SK-N-SH (cell line): ENCODE measurements around the gene GPX1. TPM values are rescaled to one million over a fixed set of nuclear protein-coding genes. Genes with fewer than 3 reads are reported as not detected.

Experiments
- CTCF ChIA-PET: fragments of 300-600, 350-600 bp; formaldehyde crosslinking; extraction: SDS; loops from one replicate; lab custom pipeline; 2021; lab: Yijun Ruan, JAX
- POLR2A ChIA-PET: fragments of 350-600 bp; sonication (Branson Sonifier 250); formaldehyde crosslinking; extraction: SDS; loops from one replicate; lab custom pipeline; 2020; ENCODE audit warnings: antibody characterized with exemption, inconsistent platforms; lab: Yijun Ruan, JAX
- DNase-seq: peaks from one replicate; pipeline ENCODE4 v3.0.0; 2012
- H2AFZ ChIP-seq: fragments of 200-600 bp; sonication (generic); 2 replicates; pipeline ENCODE4 v1.8.1; 2016; ENCODE audit warnings: antibody characterized with exemption, mild to moderate bottlenecking, low read depth
- H3F3A ChIP-seq: fragments of 200-600 bp; sonication (generic); replicated peaks from 2 replicates; pipeline ENCODE3; 2016; ENCODE audit warnings: antibody characterized with exemption, mild to moderate bottlenecking; ENCODE audit not compliant: insufficient read depth
- H3K27ac ChIP-seq, 2 experiments: fragments of 200-500 bp in 1 of 2; fragments of 200-600 bp in 1 of 2; sonication (Bioruptor generic) in 1 of 2; sonication (generic), shearing (Covaris generic) in 1 of 2; 2 replicates each; pipeline versions ENCODE4 v1.5.1 to v1.6.1; 2014 to 2016; ENCODE audit warnings: low read depth in 2 of 2, inconsistent platforms in 1 of 2, low read length in 1 of 2, mild to moderate bottlenecking in 1 of 2, mixed read lengths in 1 of 2
- H3K27me3 ChIP-seq: fragments of 200-600 bp; sonication (generic), shearing (Covaris generic); 2 replicates; pipeline ENCODE4 v1.6.1; 2016; ENCODE audit warnings: mixed run types; ENCODE audit not compliant: insufficient read depth
- H3K36me3 ChIP-seq, 2 experiments: fragments of 200-500 bp in 1 of 2; fragments of 200-600 bp in 1 of 2; sonication (Bioruptor generic) in 1 of 2; sonication (generic) in 1 of 2; replicated peaks in 1 of 2; 2 replicates each; pipeline versions ENCODE3 to v1.5.1; 2014 to 2016; ENCODE audit warnings: low read length in 1 of 2, mild to moderate bottlenecking in 1 of 2; ENCODE audit not compliant: insufficient read depth in 2 of 2, control insufficient read depth in 1 of 2
- H3K4me1 ChIP-seq, 2 experiments: fragments of 200-500 bp in 1 of 2; fragments of 200-600 bp in 1 of 2; sonication (Bioruptor generic) in 1 of 2; sonication (generic), shearing (Covaris generic) in 1 of 2; 2 replicates each; pipeline versions ENCODE4 v1.5.1 to v1.6.1; 2014 to 2016; ENCODE audit warnings: low read depth in 1 of 2, low read length in 1 of 2, mixed run types in 1 of 2; ENCODE audit not compliant: insufficient read depth in 2 of 2, control insufficient read depth in 1 of 2
- H3K4me2 ChIP-seq: fragments of 200-600 bp; sonication (generic), shearing (Covaris generic); 2 replicates; pipeline ENCODE4 v1.6.1; 2017; ENCODE audit warnings: mixed run types
- H3K4me3 ChIP-seq, 2 experiments: fragments of 200-500 bp in 1 of 2; fragments of 200-600 bp in 1 of 2; sonication (Bioruptor generic) in 1 of 2; sonication (generic), shearing (Covaris generic) in 1 of 2; 2 replicates each; pipeline versions ENCODE4 v1.5.1 to v1.8.1; 2014 to 2016; ENCODE audit warnings: low read depth in 2 of 2, inconsistent platforms in 1 of 2, low read length in 1 of 2, mild to moderate bottlenecking in 1 of 2, mixed read lengths in 1 of 2, moderate library complexity in 1 of 2
- H3K79me2 ChIP-seq: fragments of 200-600 bp; sonication (generic); 2 replicates; pipeline ENCODE4 v1.8.1; 2017; ENCODE audit warnings: mild to moderate bottlenecking; ENCODE audit not compliant: insufficient read depth
- H3K9ac ChIP-seq: fragments of 200-600 bp; sonication (generic); 2 replicates; pipeline ENCODE4 v1.6.1; 2017; ENCODE audit warnings: mixed run types
- H3K9me2 ChIP-seq: fragments of 200-600 bp; sonication (generic); 2 replicates; pipeline ENCODE4 v1.6.1; 2017; ENCODE audit warnings: mixed run types
- H3K9me3 ChIP-seq: fragments of 200-600 bp; sonication (generic); 2 replicates; pipeline ENCODE4 v1.6.1; 2017; ENCODE audit warnings: mixed run types, mild to moderate bottlenecking, moderate library complexity
- H4K20me1 ChIP-seq: fragments of 200-600 bp; sonication (generic); 2 replicates; pipeline ENCODE4 v1.6.1; 2017; ENCODE audit warnings: mild to moderate bottlenecking, mixed run types; ENCODE audit not compliant: insufficient read depth
- EZH2phosphoT487 ChIP-seq: fragments of 200-600 bp; sonication (generic); IDR thresholded peaks from 2 replicates; pipeline ENCODE4 v1.6.1; 2017; ENCODE audit warnings: low read depth, mixed run types, mild to moderate bottlenecking, antibody characterized with exemption, moderate library complexity, borderline replicate concordance
- FOSL2 ChIP-seq: IDR thresholded peaks from 2 replicates; pipeline ENCODE4 v1.4.0; 2012; ENCODE audit warnings: low read depth, mild to moderate bottlenecking, moderate library complexity, borderline replicate concordance
- FOXM1 ChIP-seq: IDR thresholded peaks from 2 replicates; pipeline ENCODE4 v1.4.0; 2012; ENCODE audit warnings: low read depth, mild to moderate bottlenecking
- GABPA ChIP-seq: IDR thresholded peaks from 2 replicates; pipeline ENCODE4 v1.4.0; 2012; ENCODE audit warnings: low read depth, mild to moderate bottlenecking
- MXI1 ChIP-seq: IDR thresholded peaks from 2 replicates; pipeline ENCODE4 v1.6.1; 2012; ENCODE audit warnings: mild to moderate bottlenecking, low read depth, low read length, improper control_type of control experiment
- NRF1 ChIP-seq: IDR thresholded peaks from 2 replicates; pipeline ENCODE4 v1.6.1; 2012; ENCODE audit warnings: low read depth, mild to moderate bottlenecking, low read length
- TCF12 ChIP-seq: IDR thresholded peaks from 2 replicates; pipeline ENCODE4 v1.4.0; 2012
- TEAD4 ChIP-seq: IDR thresholded peaks from 2 replicates; pipeline ENCODE4 v1.4.0; 2012; ENCODE audit warnings: mild to moderate bottlenecking, borderline replicate concordance; ENCODE audit not compliant: insufficient read depth
- YY1 ChIP-seq: IDR thresholded peaks from 2 replicates; pipeline ENCODE4 v1.4.0; 2012; ENCODE audit warnings: low read depth, mild to moderate bottlenecking
- WGBS: methylation state at CpG from one replicate; pipeline ENCODE4 v1.1.6; 2017; ENCODE audit warnings: low lambda C conversion rate; 5-methylcytosine and 5-hydroxymethylcytosine counted together
- polyA plus RNA-seq, 3 experiments: library from polyadenylated mRNA; depleted of rRNA; stranded (reverse); fragments of >200 nt; gene quantifications; 2 replicates each; pipeline ENCODE4 v1.2.3, GENCODE V29; 2012
- TF ChIP-seq, protein P1 (sequence below): IDR thresholded peaks from 2 replicates; pipeline ENCODE4 v1.4.0; 2012; ENCODE audit warnings: low read depth, borderline replicate concordance

Gene GPX1
- polyA plus RNA-seq, 1 of the 3 experiments (the other 2 are of a cell fraction): 815 TPM

- Histone ChIP-seq H2AFZ (no peak overlapping the region), H3F3A (peaks cover 16% of the 10 kb centered on the region), H3K36me3 (peaks cover 0 to 12% of the 10 kb centered on the region in 2 experiments), H3K27me3 (no peaks in the 10 kb centered on the region), H3K9me2 (no peaks in the 10 kb centered on the region), H3K4me2 (no peak overlapping the region), H3K4me1 (no peaks in the 10 kb centered on the region), H4K20me1 (peaks cover 100% of the 10 kb centered on the region), H3K27ac (no peak overlapping the region), H3K9me3 (no peaks in the 10 kb centered on the region), H3K4me3 (no peak overlapping the region), H3K79me2 (peaks cover 100% of the 10 kb centered on the region), H3K9ac (no peak overlapping the region)
- CTCF ChIA-PET: interaction anchor here (0.9 kb wide), 1 partner anchor 15 kb away, joined by 5 read pairs; no protein-coding TSS in a partner anchor
- no peak for DNase-seq
- POLR2A ChIA-PET: no interaction called here
- 76% methylated on average over 1 of the region's 1 CpG for WGBS
- no peak for TF ChIP-seq NRF1
- TF ChIP-seq FOXM1: no peak
- TF ChIP-seq GABPA: no peak
- TF ChIP-seq TCF12: no peak
- TF ChIP-seq MXI1: no peak
- no peak for TF ChIP-seq TEAD4
Measured at GRCh38 chr3:49388289-49388820, 30.2 kb upstream of the GPX1 start.

DNA sequence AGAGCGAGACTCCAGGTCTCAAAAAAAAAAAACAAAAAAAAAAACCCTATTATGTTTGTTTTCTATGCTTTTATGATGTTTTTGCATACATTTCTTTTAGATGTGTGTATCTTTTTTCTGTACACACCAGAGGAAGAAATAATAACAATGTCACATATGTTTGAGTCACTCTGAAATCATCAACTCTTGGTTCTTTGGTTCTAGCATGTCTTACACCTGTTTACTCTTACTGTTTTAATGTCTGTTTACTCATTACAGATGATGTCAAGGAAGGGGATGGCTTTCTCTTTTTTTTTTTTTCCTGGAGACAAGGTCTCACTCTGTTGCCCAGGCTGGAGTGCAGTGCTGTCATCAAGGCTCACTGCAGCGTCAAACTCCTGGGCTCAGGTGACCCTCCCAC lies 29.6 kb upstream of the GPX1 start:
- no peaks in the 10 kb centered on the region for H3K4me1 ChIP-seq
- no peak overlapping the region for H3K4me2 ChIP-seq
- no peak overlapping the region for H2AFZ ChIP-seq
- POLR2A ChIA-PET: no interaction called here
- TF ChIP-seq YY1: no peak
- TF ChIP-seq EZH2phosphoT487: no peak
- no peak for TF ChIP-seq FOSL2
- TF ChIP-seq, protein P1, sequence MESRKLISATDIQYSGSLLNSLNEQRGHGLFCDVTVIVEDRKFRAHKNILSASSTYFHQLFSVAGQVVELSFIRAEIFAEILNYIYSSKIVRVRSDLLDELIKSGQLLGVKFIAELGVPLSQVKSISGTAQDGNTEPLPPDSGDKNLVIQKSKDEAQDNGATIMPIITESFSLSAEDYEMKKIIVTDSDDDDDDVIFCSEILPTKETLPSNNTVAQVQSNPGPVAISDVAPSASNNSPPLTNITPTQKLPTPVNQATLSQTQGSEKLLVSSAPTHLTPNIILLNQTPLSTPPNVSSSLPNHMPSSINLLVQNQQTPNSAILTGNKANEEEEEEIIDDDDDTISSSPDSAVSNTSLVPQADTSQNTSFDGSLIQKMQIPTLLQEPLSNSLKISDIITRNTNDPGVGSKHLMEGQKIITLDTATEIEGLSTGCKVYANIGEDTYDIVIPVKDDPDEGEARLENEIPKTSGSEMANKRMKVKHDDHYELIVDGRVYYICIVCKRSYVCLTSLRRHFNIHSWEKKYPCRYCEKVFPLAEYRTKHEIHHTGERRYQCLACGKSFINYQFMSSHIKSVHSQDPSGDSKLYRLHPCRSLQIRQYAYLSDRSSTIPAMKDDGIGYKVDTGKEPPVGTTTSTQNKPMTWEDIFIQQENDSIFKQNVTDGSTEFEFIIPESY: no peak
- TF ChIP-seq NRF1: no peak
- H3K27ac ChIP-seq: no peak overlapping the region
- H4K20me1 ChIP-seq: peaks cover 100% of the 10 kb centered on the region
- peaks cover 16% of the 10 kb centered on the region for H3F3A ChIP-seq
- no peak overlapping the region for H3K4me3 ChIP-seq
- DNase-seq: no peak
- H3K9ac ChIP-seq: no peak overlapping the region
- CTCF ChIA-PET: no interaction called here
- 98% methylated on average over 2 of the region's 2 CpGs for WGBS
- peaks cover 100% of the 10 kb centered on the region for H3K79me2 ChIP-seq
- no peaks in the 10 kb centered on the region for H3K9me3 ChIP-seq
- peaks cover 0 to 12% of the 10 kb centered on the region in 2 experiments for H3K36me3 ChIP-seq
- no peaks in the 10 kb centered on the region for H3K9me2 ChIP-seq
- H3K27me3 ChIP-seq: no peaks in the 10 kb centered on the region
